B cell (primary cell): Measurements from ENCODE around the gene JAG1. TPM values are rescaled to one million over a fixed set of nuclear protein-coding genes. Genes with fewer than 3 reads are reported as not detected.

Experiments used
- ATAC-seq: fragments of 200-7000 bp; cut with Tn5 transposase; one replicate; pipeline ENCODE4 v1.10.0; 2021; ENCODE audit warnings: low read depth, mild to moderate bottlenecking, moderate number of reproducible peaks, moderate library complexity
- CTCF ChIA-PET: fragments of 350-600 bp; sonication (Branson Sonifier 250); formaldehyde crosslinking; loops from one replicate; lab custom pipeline; 2021; ENCODE audit warnings: antibody characterized with exemption, inconsistent platforms; lab: Charles Lee
- POLR2A ChIA-PET: fragments of 350-600 bp; sonication (Branson Sonifier 250); formaldehyde crosslinking; loops from one replicate; lab custom pipeline; 2021; ENCODE audit warnings: antibody characterized with exemption; lab: Charles Lee
- DNase-seq: peaks from one replicate; pipeline ENCODE4 v3.0.0; 2013
- H2AFZ ChIP-seq: 2 replicates; pipeline ENCODE4 v1.6.1; 2012; ENCODE audit warnings: mild to moderate bottlenecking, low read depth, low read length; ENCODE audit not compliant: insufficient read depth, poor library complexity, severe bottlenecking
- H3K27ac ChIP-seq, 2 donors: 1 replicate in 1 of 2; 2 replicates in 1 of 2; pipeline ENCODE4 v1.5.1; 2012 to 2013; ENCODE audit warnings: low read length in 2 of 2, mild to moderate bottlenecking in 2 of 2, moderate library complexity in 1 of 2
- H3K27me3 ChIP-seq, 4 experiments: fragments of 200-600 bp in 1 of 4; sonication (generic) in 1 of 4; replicated peaks in 1 of 4; 1 replicate in 2 of 4; 2 replicates in 2 of 4; pipeline versions ENCODE4 v1.6.1 to v1.7.0; 2013 to 2016; ENCODE audit warnings: low read length in 3 of 4, mild to moderate bottlenecking in 2 of 4, mixed read lengths in 1 of 4, moderate library complexity in 1 of 4; ENCODE audit not compliant: insufficient read depth in 4 of 4, control insufficient read depth in 3 of 4; ENCODE audit errors: control extremely low read depth in 1 of 4
- H3K36me3 ChIP-seq, 2 experiments: replicated peaks in 1 of 2; 1 replicate in 1 of 2; 2 replicates in 1 of 2; pipeline versions ENCODE4 v1.6.1 to v1.7.1; 2013; ENCODE audit warnings: low read length in 1 of 2; ENCODE audit not compliant: insufficient read depth in 2 of 2, control insufficient read depth in 1 of 2; ENCODE audit errors: control extremely low read depth in 1 of 2, extremely low read depth in 1 of 2
- H3K4me1 ChIP-seq, 2 donors: fragments of 200-600 bp in 1 of 2; sonication (generic) in 1 of 2; 1 replicate in 1 of 2; 2 replicates in 1 of 2; pipeline versions ENCODE4 v1.5.1 to v1.6.1; 2013 to 2017; ENCODE audit warnings: low read length in 2 of 2; ENCODE audit not compliant: control insufficient read depth in 2 of 2, insufficient read depth in 2 of 2
- H3K4me2 ChIP-seq: replicated peaks from 2 replicates; pipeline ENCODE3; 2012; ENCODE audit warnings: mild to moderate bottlenecking, low read depth, low read length; ENCODE audit not compliant: poor library complexity, severe bottlenecking
- H3K4me3 ChIP-seq, 5 experiments: fragments of 200-600 bp in 1 of 5; sonication (generic) in 1 of 5; 1 replicate in 3 of 5; 2 replicates in 2 of 5; pipeline versions ENCODE4 v1.5.1 to v1.7.0; 2011 to 2016; ENCODE audit warnings: low read length in 4 of 5, mild to moderate bottlenecking in 4 of 5, low read depth in 2 of 5, control low read depth in 1 of 5, moderate library complexity in 1 of 5; ENCODE audit not compliant: insufficient read depth in 1 of 5; ENCODE audit errors: control extremely low read depth in 1 of 5, extremely low read depth in 1 of 5
- H3K79me2 ChIP-seq: fragments of 200-600 bp; sonication (generic); one replicate; pipeline ENCODE4 v1.6.0; 2016; ENCODE audit warnings: low read length; ENCODE audit not compliant: control insufficient read depth, insufficient read depth
- H3K9ac ChIP-seq: fragments of 200-600 bp; sonication (generic); 2 replicates; pipeline ENCODE4 v1.6.1; 2017; ENCODE audit warnings: mild to moderate bottlenecking, low read length, moderate library complexity
- H3K9me3 ChIP-seq, 3 donors: one replicate each; pipeline versions ENCODE4 v1.6.1 to v1.7.1; 2013; ENCODE audit warnings: low read length in 2 of 3; ENCODE audit not compliant: control insufficient read depth in 2 of 3, insufficient read depth in 1 of 3; ENCODE audit errors: control extremely low read depth in 1 of 3
- H4K20me1 ChIP-seq: 2 replicates; pipeline ENCODE4 v1.6.0; 2012; ENCODE audit warnings: mild to moderate bottlenecking, low read length; ENCODE audit not compliant: insufficient read depth, control insufficient read depth, poor library complexity, severe bottlenecking
- H3K27ac Mint-ChIP-seq: one replicate; pipeline ENCODE4 v1.8.0; 2021; ENCODE audit warnings: mixed read lengths
- H3K27me3 Mint-ChIP-seq: one replicate; pipeline ENCODE4 v1.8.0; 2021; ENCODE audit warnings: mixed read lengths
- H3K4me1 Mint-ChIP-seq: one replicate; pipeline ENCODE4 v1.8.0; 2021; ENCODE audit warnings: mixed read lengths
- H3K4me3 Mint-ChIP-seq: one replicate; pipeline ENCODE4 v1.8.0; 2021; ENCODE audit warnings: mixed read lengths
- H3K9me3 Mint-ChIP-seq: one replicate; pipeline ENCODE4 v1.8.0; 2022; ENCODE audit warnings: mixed read lengths; ENCODE audit not compliant: insufficient read depth
- CTCF ChIP-seq: fragments of 200-600 bp; IDR thresholded peaks from one replicate; pipeline ENCODE4 v1.8.0; 2022; ENCODE audit warnings: antibody characterized with exemption, mild to moderate bottlenecking
- EZH2 ChIP-seq: IDR thresholded peaks from 2 replicates; pipeline ENCODE4 v1.6.1; 2012; ENCODE audit warnings: borderline replicate concordance, low read depth, mild to moderate bottlenecking, moderate library complexity, low read length; ENCODE audit not compliant: insufficient read depth, poor library complexity, severe bottlenecking
- WGBS: methylation state at CpG from one replicate; pipeline ENCODE4 v1.1.5; 2013; ENCODE audit warnings: missing lambda C conversion rate; ENCODE audit not compliant: insufficient coverage; 5-methylcytosine and 5-hydroxymethylcytosine counted together
- intact Hi-C: fragments of 100-400 bp; cut with micrococcal nuclease; formaldehyde crosslinking; loops from one replicate; pipeline ENCODE4 v1.10.0; 2022
- polyA plus RNA-seq: library from polyadenylated mRNA; depleted of rRNA; stranded (reverse); fragments of >200 nt; gene quantifications from 2 replicates; pipeline ENCODE4 v1.2.3, GENCODE V29; 2012
- total RNA-seq, 2 donors: library from RNA; stranded (reverse); fragments of 120-200 nt in 1 of 2; gene quantifications; 1 replicate in 1 of 2; 2 replicates in 1 of 2; pipeline versions ENCODE4 v1.2.3 to v1.2.4, GENCODE V29; 2013 to 2022

The JAG1 gene
- total and polyA plus RNA-seq, 2 donors (not counting 1 experiment from before 2014, with no cell fraction given), result not detected

GRCh38 chr20:10609770-10610169, 64.0 kb downstream of the JAG1 start:
- H3K4me1 Mint-ChIP-seq, result no peaks in the 10 kb centered on the region
- no peaks in the 10 kb centered on the region for H3K27me3 ChIP-seq

GRCh38 chr20:10609276-10609675, 64.5 kb downstream of the JAG1 start:
- no peak overlapping the region for H3K27ac Mint-ChIP-seq
- Histone ChIP-seq H3K4me3 (no peak overlapping the region), H3K36me3 (peaks cover 0 to 4% of the 10 kb centered on the region in 2 experiments), H3K27ac (no peak overlapping the region), H4K20me1 (no peaks in the 10 kb centered on the region), H2AFZ (no peak overlapping the region), H3K4me2 (no peak overlapping the region), H3K4me1 (no peaks in the 10 kb centered on the region), H3K79me2 (no peaks in the 10 kb centered on the region), H3K27me3 (no peaks in the 10 kb centered on the region), H3K9me3 (no peaks in the 10 kb centered on the region), H3K9ac (no peak overlapping the region)
- ATAC-seq, result no peak
- POLR2A ChIA-PET, result no interaction called here
- no peak for TF ChIP-seq EZH2
- TF ChIP-seq CTCF, result no peak
- no peaks in the 10 kb centered on the region for H3K27me3 Mint-ChIP-seq
- no CpG with 5 or more reads among the region's 2 CpGs for WGBS
- no peak overlapping the region for H3K4me3 Mint-ChIP-seq
- no peak for DNase-seq
- CTCF ChIA-PET, result no interaction called here
- intact Hi-C loops, result no loop called here
- H3K9me3 Mint-ChIP-seq, result no peaks in the 10 kb centered on the region
- H3K4me1 Mint-ChIP-seq, result no peaks in the 10 kb centered on the region

More at GRCh38 chr20:10609770-10610169, 64.0 kb downstream of the JAG1 start:
- Histone ChIP-seq H3K9ac (no peak overlapping the region), H3K4me1 (no peaks in the 10 kb centered on the region), H3K36me3 (peaks cover 0 to 4% of the 10 kb centered on the region in 2 experiments), H3K4me3 (no peak overlapping the region), H3K4me2 (no peak overlapping the region), H3K9me3 (no peaks in the 10 kb centered on the region), H4K20me1 (no peaks in the 10 kb centered on the region), H2AFZ (no peak overlapping the region), H3K79me2 (no peaks in the 10 kb centered on the region), H3K27ac (no peak overlapping the region)
- intact Hi-C loops, result no loop called here
- ATAC-seq (no peak), DNase-seq (no peak)
- Mint-ChIP-seq H3K27me3 (no peaks in the 10 kb centered on the region), H3K9me3 (no peaks in the 10 kb centered on the region), H3K4me3 (no peak overlapping the region), H3K27ac (no peak overlapping the region)
- POLR2A ChIA-PET, result no interaction called here
- CTCF ChIA-PET, result no interaction called here
- TF ChIP-seq CTCF, result no peak
- no peak for TF ChIP-seq EZH2
